ENCODE results near the gene COL15A1. TPM values are rescaled to one million over a fixed set of nuclear protein-coding genes. Genes with fewer than 3 reads are reported as not detected.

Gene COL15A1
- total and polyA plus RNA-seq, 2 of the 13 experiments (the other 11 are each of a cell fraction or from before 2014, with no cell fraction given), result not detected

GRCh38 chr9:98894761-98895160, 48.9 kb upstream of the COL15A1 start:
- intact Hi-C loops (cut with micrococcal nuclease; ENCODE audit: unreplicated experiment), result no loop called here
- Histone ChIP-seq H3K4me1 (ENCODE audit: insufficient read depth, low read length) (no peaks in the 10 kb centered on the region), H3K27me3 (ENCODE audit: control insufficient read depth in 1 of 2, insufficient read depth in 2 of 2, low read length in 2 of 2) (peaks cover 0 to 4% of the 10 kb centered on the region in 2 experiments; a peak in 1 of 5 replicates), H3K9me3 (ENCODE audit: low read length) (no peaks in the 10 kb centered on the region), H3K9ac (ENCODE audit: insufficient read depth, low read depth, low read length) (no peak overlapping the region), H3K27ac (ENCODE audit: extremely low read length, insufficient read depth, low read length) (no peak overlapping the region), H3K79me2 (ENCODE audit: insufficient read depth, low read length) (no peaks in the 10 kb centered on the region), H3K4me3 (replicated peaks in 1 of 3; ENCODE audit: insufficient read depth in 1 of 3, low read depth in 2 of 3, low read length in 3 of 3) (no peak overlapping the region), H3K4me2 (ENCODE audit: low read depth, low read length) (no peak overlapping the region), H4K20me1 (ENCODE audit: insufficient read depth, low read length) (no peaks in the 10 kb centered on the region), H2AFZ (ENCODE audit: low read length) (no peak overlapping the region), H3K36me3 (replicated peaks in 1 of 2; ENCODE audit: control insufficient read depth in 1 of 2, insufficient read depth in 2 of 2, low read length in 2 of 2) (no peaks in the 10 kb centered on the region)
- CTCF ChIA-PET (ENCODE audit: low intra/inter-chr PET ratio, low total read pairs), result no interaction called here
- FAIRE-seq, result no peak
- WGBS (ENCODE audit: low lambda C conversion rate), result 61% methylated on average over 3 of the region's 3 CpGs
- TF ChIP-seq ZNF713 (CRISPR knock-in tag; IDR thresholded peaks at IDR 0.05) (no peak), REXO4 (CRISPR knock-in tag; IDR thresholded peaks at IDR 0.05; ENCODE audit: borderline replicate concordance) (no peak), ZNF256 (CRISPR knock-in tag; conservative IDR thresholded peaks at IDR 0.05) (no peak), YY1 (IDR thresholded peaks at IDR 0.05; ENCODE audit: insufficient read depth, insufficient replicate concordance, low read depth, low read length) (no peak)
- POLR2A ChIA-PET, result no interaction called here
- DNase-seq (ENCODE audit: low spot score), result no peak
- no peak for ATAC-seq
- in situ Hi-C loops (cut with HindIII; ENCODE audit: extremely low pct_ligation_motif_present, low pct_unique_long_range_greater_than_20kb), result no loop called here
- no TSS peak for BruUV-seq (replicated peaks)

- Histone ChIP-seq H3K4me2 (ENCODE audit: low read depth, low read length) (no peak overlapping the region), H3K9ac (ENCODE audit: insufficient read depth, low read depth, low read length) (no peak overlapping the region), H3K79me2 (ENCODE audit: insufficient read depth, low read length) (no peaks in the 10 kb centered on the region), H3K9me3 (ENCODE audit: low read length) (no peaks in the 10 kb centered on the region), H3K27ac (ENCODE audit: extremely low read length, insufficient read depth, low read length) (no peak overlapping the region), H3K27me3 (ENCODE audit: control insufficient read depth in 1 of 2, insufficient read depth in 2 of 2, low read length in 2 of 2) (peaks cover 0 to 4% of the 10 kb centered on the region in 2 experiments; a peak in 1 of 5 replicates), H3K4me1 (ENCODE audit: insufficient read depth, low read length) (no peaks in the 10 kb centered on the region), H2AFZ (ENCODE audit: low read length) (no peak overlapping the region), H3K4me3 (replicated peaks in 1 of 3; ENCODE audit: insufficient read depth in 1 of 3, low read depth in 2 of 3, low read length in 3 of 3) (no peak overlapping the region), H4K20me1 (ENCODE audit: insufficient read depth, low read length) (no peaks in the 10 kb centered on the region), H3K36me3 (replicated peaks in 1 of 2; ENCODE audit: control insufficient read depth in 1 of 2, insufficient read depth in 2 of 2, low read length in 2 of 2) (no peaks in the 10 kb centered on the region)
- no TSS peak for BruUV-seq (replicated peaks)
- in situ Hi-C loops (cut with HindIII; ENCODE audit: extremely low pct_ligation_motif_present, low pct_unique_long_range_greater_than_20kb) (no loop called here), intact Hi-C loops (cut with micrococcal nuclease; ENCODE audit: unreplicated experiment) (no loop called here)
- FAIRE-seq, result no peak
- TF ChIP-seq RXRB (CRISPR knock-in tag; IDR thresholded peaks at IDR 0.05; ENCODE audit: borderline replicate concordance), result no peak
- no peak for TF ChIP-seq ZNF766 (CRISPR knock-in tag; IDR thresholded peaks at IDR 0.05; ENCODE audit: borderline replicate concordance)
- TF ChIP-seq, protein P1, sequence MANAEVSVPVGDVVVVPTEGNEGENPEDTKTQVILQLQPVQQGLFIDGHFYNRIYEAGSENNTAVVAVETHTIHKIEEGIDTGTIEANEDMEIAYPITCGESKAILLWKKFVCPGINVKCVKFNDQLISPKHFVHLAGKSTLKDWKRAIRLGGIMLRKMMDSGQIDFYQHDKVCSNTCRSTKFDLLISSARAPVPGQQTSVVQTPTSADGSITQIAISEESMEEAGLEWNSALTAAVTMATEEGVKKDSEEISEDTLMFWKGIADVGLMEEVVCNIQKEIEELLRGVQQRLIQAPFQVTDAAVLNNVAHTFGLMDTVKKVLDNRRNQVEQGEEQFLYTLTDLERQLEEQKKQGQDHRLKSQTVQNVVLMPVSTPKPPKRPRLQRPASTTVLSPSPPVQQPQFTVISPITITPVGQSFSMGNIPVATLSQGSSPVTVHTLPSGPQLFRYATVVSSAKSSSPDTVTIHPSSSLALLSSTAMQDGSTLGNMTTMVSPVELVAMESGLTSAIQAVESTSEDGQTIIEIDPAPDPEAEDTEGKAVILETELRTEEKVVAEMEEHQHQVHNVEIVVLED (CRISPR knock-in tag; IDR thresholded peaks at IDR 0.05; ENCODE audit: borderline replicate concordance), result no peak
- POLR2A ChIA-PET, result no interaction called here
- 31% methylated on average over 2 of the region's 2 CpGs for WGBS (ENCODE audit: low lambda C conversion rate)
- CTCF ChIA-PET (ENCODE audit: low intra/inter-chr PET ratio, low total read pairs), result no interaction called here
- no peak for ATAC-seq
- DNase-seq (ENCODE audit: low spot score), result no peak
These were observed 47.1 kb upstream of the COL15A1 start for GRCh38 chr9:98896632-98897031.
